GM12873 (cell line): ENCODE data around the gene TMEM132E.

Source experiments
- TF ChIP-seq, protein P1 (sequence below): IDR thresholded peaks from 2 replicates; pipeline ENCODE4 v1.5.1; 2012; ENCODE audit warnings: low read depth, mild to moderate bottlenecking, moderate library complexity, low read length, control low read depth; ENCODE audit not compliant: insufficient read depth; ENCODE audit errors: missing control alignments

TMEM132E gene

DNA sequence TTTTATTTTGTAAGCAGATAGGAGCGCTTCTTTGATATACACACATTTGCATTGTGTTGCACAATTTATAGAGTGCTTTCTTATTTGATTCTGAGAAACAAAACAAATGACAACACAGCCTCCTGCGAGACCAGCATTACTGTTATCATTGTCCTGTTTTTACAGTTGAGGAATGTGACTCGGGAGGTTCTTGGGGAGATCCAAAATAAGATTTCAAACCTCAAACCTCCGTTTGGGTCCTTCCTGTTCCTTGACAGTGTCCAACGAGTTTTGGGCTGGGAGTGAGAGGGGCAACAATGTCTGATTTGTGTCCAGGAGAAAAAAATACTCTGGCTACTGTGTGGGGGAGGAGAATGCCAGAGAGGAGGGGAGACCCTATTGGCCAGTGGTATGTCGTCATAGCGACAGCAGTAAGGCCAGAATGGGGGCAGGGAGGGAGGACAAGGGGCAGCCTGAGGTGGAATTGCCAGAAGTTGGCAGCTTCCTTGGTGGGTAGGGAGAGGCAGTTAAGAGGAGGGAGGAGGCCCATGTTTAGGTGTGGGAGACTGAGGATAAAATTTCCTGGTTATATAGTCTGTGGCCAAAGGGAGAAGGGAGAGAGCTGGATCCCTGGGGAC lies 45.5 kb downstream of the TMEM132E start:
- TF ChIP-seq, protein P1, sequence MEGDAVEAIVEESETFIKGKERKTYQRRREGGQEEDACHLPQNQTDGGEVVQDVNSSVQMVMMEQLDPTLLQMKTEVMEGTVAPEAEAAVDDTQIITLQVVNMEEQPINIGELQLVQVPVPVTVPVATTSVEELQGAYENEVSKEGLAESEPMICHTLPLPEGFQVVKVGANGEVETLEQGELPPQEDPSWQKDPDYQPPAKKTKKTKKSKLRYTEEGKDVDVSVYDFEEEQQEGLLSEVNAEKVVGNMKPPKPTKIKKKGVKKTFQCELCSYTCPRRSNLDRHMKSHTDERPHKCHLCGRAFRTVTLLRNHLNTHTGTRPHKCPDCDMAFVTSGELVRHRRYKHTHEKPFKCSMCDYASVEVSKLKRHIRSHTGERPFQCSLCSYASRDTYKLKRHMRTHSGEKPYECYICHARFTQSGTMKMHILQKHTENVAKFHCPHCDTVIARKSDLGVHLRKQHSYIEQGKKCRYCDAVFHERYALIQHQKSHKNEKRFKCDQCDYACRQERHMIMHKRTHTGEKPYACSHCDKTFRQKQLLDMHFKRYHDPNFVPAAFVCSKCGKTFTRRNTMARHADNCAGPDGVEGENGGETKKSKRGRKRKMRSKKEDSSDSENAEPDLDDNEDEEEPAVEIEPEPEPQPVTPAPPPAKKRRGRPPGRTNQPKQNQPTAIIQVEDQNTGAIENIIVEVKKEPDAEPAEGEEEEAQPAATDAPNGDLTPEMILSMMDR: no peak

DNA sequence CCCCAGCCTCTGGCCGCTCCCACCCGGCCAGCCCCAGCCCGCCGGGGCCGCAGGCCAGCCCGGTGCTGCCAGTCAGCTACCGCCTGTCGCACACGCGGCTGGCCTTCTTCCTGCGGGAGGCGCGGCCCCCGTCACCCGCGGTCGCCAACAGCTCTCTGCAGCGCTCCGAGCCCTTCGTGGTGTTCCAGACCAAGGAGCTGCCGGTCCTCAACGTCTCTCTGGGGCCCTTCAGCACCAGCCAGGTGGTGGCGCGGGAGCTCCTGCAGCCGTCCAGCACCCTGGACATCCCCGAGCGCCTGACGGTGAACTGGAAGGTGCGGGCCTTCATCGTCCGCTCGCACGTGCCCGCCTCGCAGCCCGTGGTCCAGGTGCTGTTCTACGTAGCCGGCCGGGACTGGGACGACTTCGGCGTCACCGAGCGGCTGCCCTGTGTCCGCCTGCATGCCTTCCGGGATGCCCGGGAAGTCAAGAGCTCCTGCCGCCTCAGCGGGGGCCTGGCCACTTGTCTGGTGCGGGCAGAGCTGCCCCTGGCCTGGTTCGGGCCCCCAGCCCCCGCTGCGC lies 46.8 kb downstream of the TMEM132E start:
- TF ChIP-seq, protein P1: no peak

DNA sequence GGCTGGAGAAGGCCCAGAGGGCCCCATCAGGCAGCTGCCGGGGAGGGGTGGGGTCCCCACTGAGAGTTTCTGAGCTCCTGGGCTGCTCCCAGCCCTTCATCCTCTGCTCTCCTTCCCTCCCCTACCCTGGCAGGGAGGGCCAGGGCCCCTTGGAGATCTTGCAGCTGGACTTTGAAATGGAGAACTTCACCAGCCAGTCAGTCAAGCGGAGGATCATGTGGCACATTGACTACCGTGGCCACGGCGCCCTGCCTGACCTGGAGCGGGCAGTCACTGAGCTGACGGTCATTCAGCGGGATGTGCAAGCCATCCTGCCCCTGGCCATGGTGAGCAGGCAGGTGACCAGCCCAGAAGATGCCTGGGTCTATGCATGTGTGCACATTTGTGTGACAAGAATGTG lies 49.5 kb downstream of the TMEM132E start:
- TF ChIP-seq, protein P1: no peak

DNA sequence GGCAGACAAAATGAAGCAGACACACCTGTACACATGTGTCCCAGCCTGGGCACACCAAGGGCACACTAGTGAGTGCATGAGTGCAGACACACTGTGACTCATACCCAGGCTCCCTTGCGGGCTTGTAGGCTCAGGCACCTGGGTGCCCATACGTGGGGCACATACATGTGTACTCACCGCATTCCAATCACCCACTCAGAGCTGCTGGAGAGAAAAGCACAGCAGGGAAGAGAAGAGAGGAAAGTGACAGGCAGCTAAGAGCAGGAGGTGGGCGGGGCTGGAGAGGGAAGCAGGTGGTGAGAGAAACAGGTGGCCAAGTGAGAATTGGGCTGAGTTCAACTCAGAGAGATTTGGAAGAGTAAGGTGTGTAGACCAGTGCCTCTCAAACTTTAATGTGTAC lies 54.0 kb downstream of the TMEM132E start:
- TF ChIP-seq, protein P1: no peak

DNA sequence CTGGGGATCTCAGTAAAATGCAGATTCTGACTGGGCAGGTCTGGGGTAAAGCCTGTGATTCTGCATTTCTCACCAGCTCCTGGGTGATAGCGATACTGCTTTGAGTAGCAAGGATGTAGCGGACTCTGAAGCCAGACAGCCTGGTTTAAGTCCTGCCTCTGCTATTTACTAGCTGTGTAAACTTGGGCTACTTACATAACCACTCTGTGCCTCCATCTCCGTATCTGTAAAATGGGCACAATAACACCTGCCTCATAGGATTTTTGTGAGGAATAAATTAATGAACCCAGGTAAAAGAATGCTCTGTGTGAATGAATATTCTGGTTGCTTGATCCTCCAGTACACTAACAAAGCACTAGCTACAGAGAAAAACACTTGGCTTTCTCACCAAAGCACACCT lies 54.4 kb downstream of the TMEM132E start:
- TF ChIP-seq, protein P1: no peak

DNA sequence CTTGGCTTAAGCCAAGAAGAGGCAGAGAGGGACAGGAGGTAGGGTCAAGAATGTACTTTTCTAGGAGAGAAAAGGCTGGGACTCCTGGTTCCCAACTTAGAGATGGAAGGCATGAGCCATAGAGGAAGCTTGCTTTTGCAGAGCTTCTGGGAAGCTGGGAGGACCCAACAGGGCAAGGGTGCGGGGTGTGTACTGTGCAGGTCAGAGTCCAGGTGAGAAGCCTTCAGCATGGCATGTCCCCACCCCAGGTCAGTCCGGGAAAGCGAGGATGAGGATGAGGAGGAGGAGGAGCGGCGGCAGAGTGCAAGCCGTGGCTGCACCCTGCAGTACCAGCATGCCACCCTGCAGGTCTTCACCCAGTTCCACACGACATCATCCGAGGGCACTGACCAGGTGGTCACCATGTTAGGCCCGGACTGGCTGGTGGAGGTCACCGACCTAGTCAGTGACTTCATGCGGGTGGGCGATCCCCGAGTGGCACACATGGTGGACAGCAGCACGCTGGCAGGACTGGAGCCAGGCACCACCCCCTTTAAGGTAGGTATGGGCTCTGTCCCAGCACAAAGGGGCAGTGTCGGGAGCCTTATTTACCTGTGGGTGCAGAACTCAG lies 55.3 kb downstream of the TMEM132E start:
- TF ChIP-seq, protein P1: no peak

DNA sequence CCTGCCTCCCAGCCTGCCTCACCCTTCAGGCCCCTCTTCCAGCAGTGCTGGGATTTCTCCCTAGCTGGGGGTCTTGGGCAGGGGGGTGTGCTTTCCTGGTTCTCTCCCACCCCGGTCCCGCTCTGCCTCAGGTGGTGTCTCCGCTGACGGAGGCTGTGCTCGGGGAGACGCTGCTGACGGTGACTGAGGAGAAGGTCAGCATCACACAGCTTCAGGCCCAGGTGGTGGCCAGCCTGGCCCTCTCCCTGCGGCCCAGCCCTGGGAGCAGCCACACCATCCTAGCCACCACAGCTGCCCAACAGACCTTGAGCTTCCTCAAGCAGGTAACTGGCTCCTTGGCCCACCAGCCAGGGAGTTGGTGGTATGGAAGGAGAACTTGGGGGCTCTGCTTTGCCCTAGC lies 56.5 kb downstream of the TMEM132E start:
- TF ChIP-seq, protein P1: no peak
